GM12878 (cell line): ENCODE data around the gene SFXN2. TPM values are rescaled to one million over a fixed set of nuclear protein-coding genes. Genes with fewer than 3 reads are reported as not detected.

ENCODE experiments used
- ATAC-seq: fragments of 200-7000 bp; cut with Tn5 transposase; 3 replicates; pipeline ENCODE4 v1.9.1; 2020; ENCODE audit warnings: mild to moderate bottlenecking, moderate library complexity
- BruUV-seq: library from RNA; stranded (reverse); fragments of 400-500 nt; replicated peaks from 2 replicates; lab custom pipeline; 2021; lab: Mats Ljungman, UMichigan
- CTCF ChIA-PET: fragments of 300-600 bp; sonication (Branson Sonifier 250); formaldehyde crosslinking; extraction: SDS; loops from one replicate; lab custom pipeline; 2021; ENCODE audit warnings: inconsistent platforms; lab: Yijun Ruan, JAX
- POLR2A ChIA-PET: fragments of 350-600 bp; formaldehyde crosslinking; extraction: SDS; loops from one replicate; lab custom pipeline; 2021; ENCODE audit warnings: inconsistent platforms; lab: Charles Lee
- RAD21 ChIA-PET: fragments of 300-600 bp; sonication (Branson Sonifier 250); formaldehyde crosslinking; loops from one replicate; lab custom pipeline; 2023; ENCODE audit warnings: antibody characterized with exemption; ENCODE audit not compliant: unreplicated experiment; lab: Charles Lee
- SMC1A ChIA-PET: fragments of 300-600 bp; sonication (Branson Sonifier 250); formaldehyde crosslinking; loops from one replicate; lab custom pipeline; 2023; ENCODE audit not compliant: unreplicated experiment, uncharacterized antibody; lab: Charles Lee
- DNase-seq: peaks from one replicate; pipeline ENCODE4 v3.0.0-alpha.2; 2011; ENCODE audit warnings: low read depth, low spot score
- FAIRE-seq: peaks from 3 replicates; lab custom pipeline; 2011; peaks lifted over from hg19 to GRCh38; lab: Jason Lieb, UNC
- H2AFZ ChIP-seq: 2 replicates; pipeline ENCODE4 v1.6.0; 2011; ENCODE audit warnings: low read depth, low read length, control low read depth; ENCODE audit not compliant: control insufficient read depth
- H3K27ac ChIP-seq: 2 replicates; pipeline ENCODE4 v1.5.1; 2011; ENCODE audit warnings: control low read depth; ENCODE audit not compliant: control insufficient read depth, insufficient read depth
- H3K27me3 ChIP-seq, 2 experiments: replicated peaks in 1 of 2; 2 replicates each; pipeline versions ENCODE4 v1.6.0 to v1.6.1; 2011; ENCODE audit warnings: low read length in 1 of 2; ENCODE audit not compliant: control insufficient read depth in 2 of 2, insufficient read depth in 2 of 2
- H3K36me3 ChIP-seq, 2 experiments: 2 replicates each; pipeline ENCODE4 v1.5.1; 2011; ENCODE audit warnings: low read length in 1 of 2; ENCODE audit not compliant: control insufficient read depth in 2 of 2, insufficient read depth in 2 of 2
- H3K4me1 ChIP-seq: 2 replicates; pipeline ENCODE4 v1.6.1; 2011; ENCODE audit warnings: mild to moderate bottlenecking, low read length, moderate library complexity, mixed read lengths; ENCODE audit not compliant: control insufficient read depth, insufficient read depth
- H3K4me2 ChIP-seq: 2 replicates; pipeline ENCODE4 v1.6.0; 2011; ENCODE audit warnings: control low read depth; ENCODE audit not compliant: control insufficient read depth, insufficient read depth
- H3K4me3 ChIP-seq: fragments of 200-600 bp; sonication (generic); 2 replicates; pipeline ENCODE4 v1.5.1; 2016
- H3K79me2 ChIP-seq: 2 replicates; pipeline ENCODE4 v1.6.0; 2011; ENCODE audit warnings: low read length; ENCODE audit not compliant: control insufficient read depth, insufficient read depth
- H3K9ac ChIP-seq: 2 replicates; pipeline ENCODE4 v1.8.0; 2011; ENCODE audit warnings: low read length, control low read depth, mixed read lengths; ENCODE audit not compliant: control insufficient read depth, insufficient read depth
- H3K9me3 ChIP-seq: replicated peaks from 3 replicates; pipeline ENCODE4 v1.5.1; 2011; ENCODE audit warnings: mild to moderate bottlenecking, low read length; ENCODE audit not compliant: control insufficient read depth, insufficient read depth
- H4K20me1 ChIP-seq: 2 replicates; pipeline ENCODE4 v1.6.0; 2011; ENCODE audit not compliant: control insufficient read depth, insufficient read depth
- E2F8 ChIP-seq: fragments of 450-650 bp; IDR thresholded peaks from 2 replicates; pipeline ENCODE4 v1.6.1; 2018; ENCODE audit warnings: mild to moderate bottlenecking, low read depth, moderate library complexity; ENCODE audit not compliant: partially characterized antibody
- ESRRA ChIP-seq: IDR thresholded peaks from 2 replicates; pipeline ENCODE4 v1.6.1; 2012; ENCODE audit warnings: mild to moderate bottlenecking, low read length, improper control_type of control experiment
- MTA3 ChIP-seq: IDR thresholded peaks from 2 replicates; pipeline ENCODE4 v1.6.1; 2012; ENCODE audit warnings: low read length, inconsistent platforms, borderline replicate concordance
- NBN ChIP-seq: fragments of 450-650 bp; IDR thresholded peaks from 2 replicates; pipeline ENCODE4 v1.6.1; 2016
- TAF1 ChIP-seq: IDR thresholded peaks from 2 replicates; pipeline ENCODE4 v1.6.1; 2011; ENCODE audit warnings: mild to moderate bottlenecking, low read depth, low read length, borderline replicate concordance
- ZNF384 ChIP-seq: IDR thresholded peaks from 2 replicates; pipeline ENCODE4 v1.6.1; 2012; ENCODE audit warnings: low read depth, mild to moderate bottlenecking, low read length, improper control_type of control experiment, borderline replicate concordance
- WGBS: methylation state at CpG from one replicate; pipeline ENCODE4 v1.1.6; 2016; ENCODE audit warnings: low lambda C conversion rate; ENCODE audit not compliant: insufficient replicate concordance, insufficient coverage; ENCODE audit errors: missing lambda C conversion rate; 5-methylcytosine and 5-hydroxymethylcytosine counted together
- in situ Hi-C: fragments of 300-500 bp; cut with MboI; formaldehyde crosslinking; loops from 9 replicates; pipeline ENCODE4 v1.14.3; 2018; ENCODE audit warnings: mixed read lengths
- intact Hi-C: fragments of 100-400 bp; cut with micrococcal nuclease; formaldehyde crosslinking; loops from one replicate; pipeline ENCODE4 v1.14.2; 2022; ENCODE audit not compliant: unreplicated experiment
- polyA plus RNA-seq, 11 experiments: library from polyadenylated mRNA; depleted of rRNA in 4 of 11; unstranded in 6 of 11; stranded (reverse) in 5 of 11; fragments of >200 nt; fragmentation: Nextera tagmentation in 4 of 11; fragmentation: Illumina TruSeq in 1 of 11; extraction: Ambion mirVana in 4 of 11; extraction: Trizol in 1 of 11; gene quantifications; 1 replicate in 1 of 11; 2 replicates in 10 of 11; pipeline versions ENCODE4 v1.2.1 to v1.2.3, GENCODE V29; 2011 to 2016; ENCODE audit warnings: inconsistent platforms in 2 of 11, missing spikeins in 2 of 11, low read depth in 1 of 11
- total RNA-seq, 4 experiments: library from RNA; depleted of rRNA in 3 of 4; stranded (reverse); fragments of >200 nt in 3 of 4; fragmentation: Illumina TruSeq in 1 of 4; extraction: Trizol in 1 of 4; gene quantifications; 2 replicates each; pipeline versions ENCODE4 v1.2.1 to v1.2.3, GENCODE V29; 2013 to 2021

The SFXN2 gene
- total and polyA plus RNA-seq, 10 of the 15 experiments (the other 5 are each of a cell fraction or from before 2014, with no cell fraction given) = 8.8 to 22.5 (median 18.5) TPM

DNA sequence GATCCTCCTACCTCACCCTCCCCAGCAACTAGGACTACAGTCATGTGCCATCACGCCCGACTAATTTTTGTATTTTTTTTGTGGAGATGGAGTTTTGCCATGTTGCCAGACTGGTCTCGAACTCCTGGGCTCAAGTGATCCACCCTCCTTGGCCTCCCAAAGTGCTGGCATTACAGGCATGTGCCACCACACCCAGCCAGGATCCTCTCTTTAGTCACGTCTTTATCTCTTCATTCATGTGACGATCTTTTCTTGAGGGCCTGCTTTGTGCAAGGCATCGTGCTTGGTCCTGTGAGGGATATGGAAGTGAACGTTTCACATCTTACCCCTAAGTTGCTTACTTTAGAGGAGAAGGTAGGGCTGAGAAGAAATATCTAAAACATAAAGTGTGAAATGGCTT, 50.9 kb downstream of the SFXN2 start:
- H3K9ac ChIP-seq = no peak overlapping the region
- 79% methylated on average over 7 of the region's 7 CpGs for WGBS
- peaks cover 0 to 4% of the 10 kb centered on the region in 2 experiments; a peak in 2 of 4 replicates for H3K36me3 ChIP-seq
- no peak overlapping the region for H2AFZ ChIP-seq
- CTCF ChIA-PET = interaction anchor here (1.9 to 4.7 kb wide), 2 partner anchors 10 to 13 kb away, joined by 6 to 32 read pairs; no protein-coding TSS in a partner anchor
- peaks cover 9% of the 10 kb centered on the region for H3K4me1 ChIP-seq
- no peak for FAIRE-seq
- H3K27me3 ChIP-seq = no peaks in the 10 kb centered on the region
- intact Hi-C loops = no loop called here
- in situ Hi-C loops = no loop called here
- H3K27ac ChIP-seq = no peak overlapping the region
- no peak for ATAC-seq
- peaks cover 2% of the 10 kb centered on the region for H3K79me2 ChIP-seq
- no TSS peak for BruUV-seq
- H4K20me1 ChIP-seq = no peaks in the 10 kb centered on the region
- H3K9me3 ChIP-seq = no peaks in the 10 kb centered on the region
- DNase-seq = no peak
- RAD21 ChIA-PET = no interaction called here
- no peak for TF ChIP-seq TAF1
- TF ChIP-seq MTA3 = no peak
- TF ChIP-seq ZNF384 = no peak
- TF ChIP-seq ESRRA = no peak
- TF ChIP-seq E2F8 = no peak
- no peak for TF ChIP-seq NBN
- TF ChIP-seq, all 136 proteins: peak for 0
- Histone ChIP-seq H3K4me2 (no peak overlapping the region), H3K4me3 (no peak overlapping the region)
- POLR2A ChIA-PET = no interaction called here
- SMC1A ChIA-PET = interaction anchor here (1.0 to 2.5 kb wide), 2 partner anchors 12 to 13 kb away, joined by 4 to 9 read pairs; no protein-coding TSS in a partner anchor
